Uterus (tissue), 2 donors: ENCODE data around the gene ZFPL1.

ENCODE experiments used
- POLR2A ChIP-seq, 2 donors: fragments of 450-650 bp; IDR thresholded peaks; one replicate each; pipeline ENCODE4 v1.6.1; 2016; ENCODE audit warnings: antibody characterized with exemption in 2 of 2, mild to moderate bottlenecking in 1 of 2, moderate library complexity in 1 of 2
- TF ChIP-seq, protein P1 (sequence below), 4 experiments: fragments of 200-600 bp in 2 of 4; fragments of 450-650 bp in 2 of 4; sonication (generic) in 2 of 4; IDR thresholded peaks; one replicate each; pipeline ENCODE4 v1.5.1; 2016 to 2019; ENCODE audit warnings: antibody characterized with exemption in 4 of 4, mild to moderate bottlenecking in 2 of 4, moderate library complexity in 1 of 4

DNA sequence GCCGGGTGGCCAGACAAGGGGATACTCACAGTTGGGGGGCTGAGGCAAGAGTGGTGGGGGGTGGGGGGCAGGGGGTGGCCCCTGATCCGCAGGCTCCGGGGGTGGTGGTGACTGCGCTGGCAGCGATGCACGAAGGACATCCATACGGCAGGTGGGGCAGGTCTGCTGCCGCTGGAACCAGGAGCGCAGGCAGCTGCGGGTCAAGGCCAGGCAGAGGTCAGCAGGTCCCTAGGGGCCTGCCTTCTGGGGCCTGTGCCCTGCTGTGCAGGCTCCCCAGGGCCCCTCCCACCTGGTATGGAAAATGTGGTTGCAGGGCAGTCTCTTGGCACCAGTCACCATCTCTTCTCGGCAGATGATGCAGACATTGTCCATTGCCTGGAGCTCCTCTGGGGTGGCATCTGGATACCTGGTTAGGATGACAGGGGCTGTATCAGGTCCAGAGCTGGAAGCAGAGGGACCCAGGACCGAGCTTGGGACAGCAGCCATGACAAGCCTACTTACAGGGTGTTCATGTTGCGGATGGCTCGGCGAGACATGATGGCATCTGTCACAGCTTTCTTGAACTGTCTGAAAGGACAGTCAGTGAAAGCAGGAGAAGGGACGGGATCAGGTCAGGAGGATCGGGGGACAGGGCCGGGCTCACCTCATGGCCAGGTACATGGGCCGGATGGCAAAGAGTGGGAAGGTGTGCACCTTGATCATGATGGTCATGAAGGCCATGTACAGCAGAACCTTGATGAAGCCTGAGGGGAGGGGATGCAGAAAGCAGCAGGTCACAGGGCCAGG is 46.8 kb downstream of the ZFPL1 start:
- TF ChIP-seq, protein P1, sequence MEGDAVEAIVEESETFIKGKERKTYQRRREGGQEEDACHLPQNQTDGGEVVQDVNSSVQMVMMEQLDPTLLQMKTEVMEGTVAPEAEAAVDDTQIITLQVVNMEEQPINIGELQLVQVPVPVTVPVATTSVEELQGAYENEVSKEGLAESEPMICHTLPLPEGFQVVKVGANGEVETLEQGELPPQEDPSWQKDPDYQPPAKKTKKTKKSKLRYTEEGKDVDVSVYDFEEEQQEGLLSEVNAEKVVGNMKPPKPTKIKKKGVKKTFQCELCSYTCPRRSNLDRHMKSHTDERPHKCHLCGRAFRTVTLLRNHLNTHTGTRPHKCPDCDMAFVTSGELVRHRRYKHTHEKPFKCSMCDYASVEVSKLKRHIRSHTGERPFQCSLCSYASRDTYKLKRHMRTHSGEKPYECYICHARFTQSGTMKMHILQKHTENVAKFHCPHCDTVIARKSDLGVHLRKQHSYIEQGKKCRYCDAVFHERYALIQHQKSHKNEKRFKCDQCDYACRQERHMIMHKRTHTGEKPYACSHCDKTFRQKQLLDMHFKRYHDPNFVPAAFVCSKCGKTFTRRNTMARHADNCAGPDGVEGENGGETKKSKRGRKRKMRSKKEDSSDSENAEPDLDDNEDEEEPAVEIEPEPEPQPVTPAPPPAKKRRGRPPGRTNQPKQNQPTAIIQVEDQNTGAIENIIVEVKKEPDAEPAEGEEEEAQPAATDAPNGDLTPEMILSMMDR (IDR thresholded peaks at IDR 0.05), result no peak
- TF ChIP-seq POLR2A (IDR thresholded peaks at IDR 0.05), result no peak
